Heart left ventricle (tissue), 13 donors: ENCODE measurements around the gene PI16.
"Not testable (repeated sequence)": the region's sequence is repeated elsewhere in the genome, so short reads cannot be mapped to it uniquely, and the experiment has no call there.

Experiments
- POLR2A ChIP-seq, 2 donors: fragments of 450-650 bp; IDR thresholded peaks; one replicate each; pipeline ENCODE4 v1.6.1; 2017; ENCODE audit warnings: antibody characterized with exemption in 2 of 2, mild to moderate bottlenecking in 2 of 2, moderate library complexity in 2 of 2
- TF ChIP-seq, protein P1 (sequence below), 12 donors: fragments of 200-600 bp; sonication (generic) in 4 of 12; IDR thresholded peaks; one replicate each; pipeline versions ENCODE4 v1.5.0 to v1.8.0; 2018 to 2022; ENCODE audit warnings: antibody characterized with exemption in 12 of 12, mild to moderate bottlenecking in 5 of 12
- donor health status: ischemic (EF 13 %, LVEDD 7.1; RV severe dilation, severe dysfunction).
- donor health status: DM: no; HTN: yes; CAD: no.
- donor health status: DM: no; HTN: no; CAD: no.
- donor health status: ischemic (EF 25% LVEDD 6.9; RV normal size, moderate dysfunction).
- donor health status: ischemic (EF 25% LVEDD 5.7; RV mildly dilated, moderate dysfunction).
- donor health status: ischemic (EF 35%, LVEDD 5.7; RV mildly dilated, moderate dysfunction).
- donor health status: nonischemic (EF 11% LVEDD 7.7; RV severe dilation, severe dysfunction).
- donor health status: DM: yes; HTN: yes; CAD: no.
- donor health status: PGD.
- donor health status: ischemic (EF 29% LVEDD 5.4; RV normal size, mild dysfunction).
- donor health status: nonischemic (EF 23%, LVEDD 6.1; RV moderate dilation, normal function).

DNA sequence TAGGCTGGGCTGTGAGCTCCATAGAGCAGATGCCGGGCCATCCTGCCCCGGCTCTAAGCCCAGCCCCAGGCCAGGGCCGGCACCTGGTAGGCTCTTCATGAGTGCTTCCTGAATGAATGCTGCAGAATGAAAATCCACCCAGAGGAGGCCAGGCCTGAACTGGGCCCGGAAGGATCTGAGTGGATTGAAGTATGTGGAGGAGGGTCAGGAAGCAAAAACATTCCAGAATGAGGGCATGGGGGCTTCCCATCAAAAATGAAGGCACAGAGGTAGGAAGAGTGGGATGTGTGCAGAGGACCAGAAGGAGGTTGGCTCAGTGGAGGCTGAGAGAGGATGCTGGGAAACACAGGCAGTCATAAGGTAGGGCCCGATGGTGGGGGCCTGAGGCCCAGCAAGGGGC lies 15.5 kb upstream of the PI16 start:
- TF ChIP-seq, protein P1, sequence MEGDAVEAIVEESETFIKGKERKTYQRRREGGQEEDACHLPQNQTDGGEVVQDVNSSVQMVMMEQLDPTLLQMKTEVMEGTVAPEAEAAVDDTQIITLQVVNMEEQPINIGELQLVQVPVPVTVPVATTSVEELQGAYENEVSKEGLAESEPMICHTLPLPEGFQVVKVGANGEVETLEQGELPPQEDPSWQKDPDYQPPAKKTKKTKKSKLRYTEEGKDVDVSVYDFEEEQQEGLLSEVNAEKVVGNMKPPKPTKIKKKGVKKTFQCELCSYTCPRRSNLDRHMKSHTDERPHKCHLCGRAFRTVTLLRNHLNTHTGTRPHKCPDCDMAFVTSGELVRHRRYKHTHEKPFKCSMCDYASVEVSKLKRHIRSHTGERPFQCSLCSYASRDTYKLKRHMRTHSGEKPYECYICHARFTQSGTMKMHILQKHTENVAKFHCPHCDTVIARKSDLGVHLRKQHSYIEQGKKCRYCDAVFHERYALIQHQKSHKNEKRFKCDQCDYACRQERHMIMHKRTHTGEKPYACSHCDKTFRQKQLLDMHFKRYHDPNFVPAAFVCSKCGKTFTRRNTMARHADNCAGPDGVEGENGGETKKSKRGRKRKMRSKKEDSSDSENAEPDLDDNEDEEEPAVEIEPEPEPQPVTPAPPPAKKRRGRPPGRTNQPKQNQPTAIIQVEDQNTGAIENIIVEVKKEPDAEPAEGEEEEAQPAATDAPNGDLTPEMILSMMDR (IDR thresholded peaks at IDR 0.05): not testable (repeated sequence)
- TF ChIP-seq POLR2A (IDR thresholded peaks at IDR 0.05): not testable (repeated sequence)
